ENCODE data around the gene HTR2B.
"Not testable (repeated sequence)": the region's sequence is repeated elsewhere in the genome, so short reads cannot be mapped to it uniquely, and the experiment has no call there.

Gene HTR2B

GRCh38 chr2:231133365-231134099 is 8.7 kb upstream of the HTR2B start:
- DNase-seq (ENCODE audit: low read depth), result peak; percentile 55

GRCh38 chr2:231132129-231132528 is 7.3 kb upstream of the HTR2B start:
- peak; percentile 78 for DNase-seq (ENCODE audit: low read depth)

GRCh38 chr2:231130336-231131056 is 5.7 kb upstream of the HTR2B start:
- peak; percentile 40 for DNase-seq (ENCODE audit: low read depth)

GRCh38 chr2:231129216-231129615 is 4.4 kb upstream of the HTR2B start:
- DNase-seq (ENCODE audit: low read depth), result peak; percentile 27

GRCh38 chr2:231128541-231128940 is 3.7 kb upstream of the HTR2B start:
- DNase-seq (ENCODE audit: low read depth), result no peak

- no peak for DNase-seq (ENCODE audit: low read depth)
These were observed 3.1 kb upstream of the HTR2B start for GRCh38 chr2:231127936-231128335.

- DNase-seq (ENCODE audit: low read depth), result no peak
These were observed 2.6 kb upstream of the HTR2B start for GRCh38 chr2:231127480-231127879.

GRCh38 chr2:231126123-231126522 is 1.3 kb upstream of the HTR2B start:
- no peak for DNase-seq (ENCODE audit: low read depth)

GRCh38 chr2:231123362-231123898 is 1.4 kb downstream of the HTR2B start:
- DNase-seq (ENCODE audit: low read depth), result no peak

- no peak for DNase-seq (ENCODE audit: low read depth)
These were observed 6.3 kb downstream of the HTR2B start for GRCh38 chr2:231118614-231118942.

GRCh38 chr2:231117922-231118613 is 6.8 kb downstream of the HTR2B start:
- no peak for DNase-seq (ENCODE audit: low read depth)

- DNase-seq (ENCODE audit: low read depth), result no peak
These were observed 7.7 kb downstream of the HTR2B start for GRCh38 chr2:231117148-231117547.

GRCh38 chr2:231115651-231116050 is 9.2 kb downstream of the HTR2B start:
- DNase-seq (ENCODE audit: low read depth), result no peak

- DNase-seq (ENCODE audit: low read depth), result no peak
These were observed 11.4 kb downstream of the HTR2B start for GRCh38 chr2:231113489-231113888.

GRCh38 chr2:231111987-231112386 is 12.9 kb downstream of the HTR2B start:
- peak; percentile 65 for DNase-seq (ENCODE audit: low read depth)

GRCh38 chr2:231110551-231110950 is 14.3 kb downstream of the HTR2B start:
- DNase-seq (ENCODE audit: low read depth), result peak; percentile 75

GRCh38 chr2:231104115-231104713 is 20.6 kb downstream of the HTR2B start:
- DNase-seq (ENCODE audit: low read depth), result peak; percentile 76

GRCh38 chr2:231102772-231103171 is 22.1 kb downstream of the HTR2B start:
- peak; percentile 23 for DNase-seq (ENCODE audit: low read depth)

- DNase-seq (ENCODE audit: low read depth), result no peak
These were observed 23.9 kb downstream of the HTR2B start for GRCh38 chr2:231100990-231101389.

GRCh38 chr2:231100321-231100720 is 24.5 kb downstream of the HTR2B start:
- not testable (repeated sequence) for DNase-seq (ENCODE audit: low read depth)

GRCh38 chr2:231099918-231100317 is 24.9 kb downstream of the HTR2B start:
- DNase-seq (ENCODE audit: low read depth), result no peak

GRCh38 chr2:231094736-231095346 is 30.0 kb downstream of the HTR2B start:
- DNase-seq (ENCODE audit: low read depth), result no peak

All from EH (cell line).